Measurements from ENCODE around the gene PDHA1.

PDHA1 gene

GRCh38 chrX:19326567-19326966 is 17.2 kb upstream of the PDHA1 start:
- no peak for TF ChIP-seq ISL1 (CRISPR knock-in tag; IDR thresholded peaks at IDR 0.05)
- no peak for TF ChIP-seq ZNF8 (CRISPR knock-in tag; IDR thresholded peaks at IDR 0.05)
- TF ChIP-seq CSRNP3 (CRISPR knock-in tag; IDR thresholded peaks at IDR 0.05): no peak
- no peak for TF ChIP-seq SNAI2 (CRISPR knock-in tag; IDR thresholded peaks at IDR 0.05)
- TF ChIP-seq RARB (CRISPR knock-in tag; IDR thresholded peaks at IDR 0.05): no peak
- TF ChIP-seq ZNF565 (CRISPR knock-in tag; conservative IDR thresholded peaks at IDR 0.05; ENCODE audit: low read depth): no peak
- TF ChIP-seq TOX (CRISPR knock-in tag; IDR thresholded peaks at IDR 0.05; ENCODE audit: borderline replicate concordance): no peak
- no peak for TF ChIP-seq ESRRG (CRISPR knock-in tag; IDR thresholded peaks at IDR 0.05)
- TF ChIP-seq TCF4 (CRISPR knock-in tag; IDR thresholded peaks at IDR 0.05; ENCODE audit: borderline replicate concordance): no peak
- TF ChIP-seq ZFP3 (CRISPR knock-in tag; IDR thresholded peaks at IDR 0.05): no peak
- TF ChIP-seq OSR1 (CRISPR knock-in tag; IDR thresholded peaks at IDR 0.05): no peak
- ATAC-seq: no peak

- no peak for ATAC-seq
Measured at GRCh38 chrX:19331831-19332230, 11.9 kb upstream of the PDHA1 start.

GRCh38 chrX:19332983-19333382 is 10.7 kb upstream of the PDHA1 start:
- peak; percentile 48 for ATAC-seq
- TF ChIP-seq TCF4 (CRISPR knock-in tag; IDR thresholded peaks at IDR 0.05; ENCODE audit: borderline replicate concordance) (peak; percentile 15; the same call in 1 of the 2 replicates), PATZ1 (CRISPR knock-in tag; IDR thresholded peaks at IDR 0.05; ENCODE audit: borderline replicate concordance) (no peak)

More at GRCh38 chrX:19331831-19332230, 11.9 kb upstream of the PDHA1 start:
- TF ChIP-seq TCF4 (CRISPR knock-in tag; IDR thresholded peaks at IDR 0.05; ENCODE audit: borderline replicate concordance) (no peak), TOX (CRISPR knock-in tag; IDR thresholded peaks at IDR 0.05; ENCODE audit: borderline replicate concordance) (no peak), ZFP3 (CRISPR knock-in tag; IDR thresholded peaks at IDR 0.05) (no peak), ZNF8 (CRISPR knock-in tag; IDR thresholded peaks at IDR 0.05) (no peak), ISL1 (CRISPR knock-in tag; IDR thresholded peaks at IDR 0.05) (no peak), SNAI2 (CRISPR knock-in tag; IDR thresholded peaks at IDR 0.05) (no peak), ARNTL (CRISPR knock-in tag; IDR thresholded peaks at IDR 0.05; ENCODE audit: borderline replicate concordance, low read depth) (no peak), OSR1 (CRISPR knock-in tag; IDR thresholded peaks at IDR 0.05) (no peak), CSDC2 (CRISPR knock-in tag; IDR thresholded peaks at IDR 0.05) (no peak), ZNF70 (CRISPR knock-in tag; IDR thresholded peaks at IDR 0.05) (no peak), POU6F1 (CRISPR knock-in tag; IDR thresholded peaks at IDR 0.05; ENCODE audit: borderline replicate concordance, low read depth) (no peak), GLIS3 (CRISPR knock-in tag; IDR thresholded peaks at IDR 0.05) (no peak), PPARA (CRISPR knock-in tag; IDR thresholded peaks at IDR 0.05; ENCODE audit: borderline replicate concordance) (no peak), PATZ1 (CRISPR knock-in tag; IDR thresholded peaks at IDR 0.05; ENCODE audit: borderline replicate concordance) (no peak), CREB5 (CRISPR knock-in tag; IDR thresholded peaks at IDR 0.05; ENCODE audit: low read depth) (no peak), BACH2 (CRISPR knock-in tag; IDR thresholded peaks at IDR 0.05; ENCODE audit: borderline replicate concordance) (no peak)
